Activated CD4-positive, alpha-beta memory T cell treated with anti-CD3 and anti-CD28 coated beads, Interleukin-2, amount 10 ng/mL, durations not matched to agents 7 days and 5 days (primary cell): Measurements from ENCODE around the gene C14orf119. TPM values are rescaled to one million over a fixed set of nuclear protein-coding genes. Genes with fewer than 3 reads are reported as not detected.

Experiments
- CTCF ChIA-PET: fragments of 350-600 bp; sonication (Branson Sonifier 250); formaldehyde crosslinking; loops from one replicate; lab custom pipeline; 2021; ENCODE audit warnings: antibody characterized with exemption, inconsistent platforms; lab: Charles Lee
- POLR2A ChIA-PET: fragments of 350-600 bp; sonication (Branson Sonifier 250); formaldehyde crosslinking; loops from one replicate; lab custom pipeline; 2021; ENCODE audit warnings: antibody characterized with exemption; lab: Charles Lee
- DNase-seq: peaks from one replicate; pipeline ENCODE4 v3.0.0-alpha.2; 2020
- H3K27ac Mint-ChIP-seq: one replicate; pipeline ENCODE4 v1.8.0; 2021; ENCODE audit warnings: mild to moderate bottlenecking, mixed read lengths
- H3K27me3 Mint-ChIP-seq: one replicate; pipeline ENCODE4 v1.8.0; 2021; ENCODE audit warnings: mixed read lengths
- H3K36me3 Mint-ChIP-seq: one replicate; pipeline ENCODE4 v1.8.0; 2021; ENCODE audit warnings: low read depth, mixed read lengths
- H3K4me1 Mint-ChIP-seq: one replicate; pipeline ENCODE4 v1.8.0; 2021; ENCODE audit warnings: mixed read lengths
- H3K4me3 Mint-ChIP-seq: one replicate; pipeline ENCODE4 v1.8.0; 2021; ENCODE audit warnings: mild to moderate bottlenecking, mixed read lengths
- H3K9me3 Mint-ChIP-seq: one replicate; pipeline ENCODE4 v1.8.0; 2021; ENCODE audit warnings: mixed read lengths
- total RNA-seq, 2 experiments: library from RNA; stranded (reverse); gene quantifications; one replicate each; pipeline ENCODE4 v1.2.3, GENCODE V29; 2021

C14orf119 gene
- 10 to 100 TPM; 49.2 to 55.5 TPM for total RNA-seq

- H3K4me3 Mint-ChIP-seq, result no peak within 1 kb of the TSS
- POLR2A ChIA-PET, result interaction anchor here (0.6 to 3.6 kb wide), 35 partner anchors 9 to 537 kb away, joined by 3 to 37 read pairs (median 5); partner anchors contain the start of genes AJUBA, CDH24, HAUS4 and HOMEZ
- peaks cover 41% of the 10 kb centered on the region for H3K36me3 Mint-ChIP-seq
- CTCF ChIA-PET, result interaction anchor here (0.7 to 3.1 kb wide), 27 partner anchors 9 to 1639 kb away, joined by 3 to 40 read pairs (median 4); partner anchors contain the start of genes CDH24, CHD8, HAUS4 and HOMEZ
- no peak within 1 kb of the TSS for H3K27ac Mint-ChIP-seq
- DNase-seq, result peak; percentile 100
- H3K4me1 Mint-ChIP-seq, result peaks cover 36% of the 10 kb centered on the region
- H3K9me3 Mint-ChIP-seq, result no peaks in the 10 kb centered on the region
- no peaks in the 10 kb centered on the region for H3K27me3 Mint-ChIP-seq
These were observed at the start of gene C14orf119 for GRCh38 chr14:23095196-23096108. TSS of gene C14orf119 (plus strand) at chr14:23095505. CDS start at chr14:23097659, 2,154 bp downstream.

DNA sequence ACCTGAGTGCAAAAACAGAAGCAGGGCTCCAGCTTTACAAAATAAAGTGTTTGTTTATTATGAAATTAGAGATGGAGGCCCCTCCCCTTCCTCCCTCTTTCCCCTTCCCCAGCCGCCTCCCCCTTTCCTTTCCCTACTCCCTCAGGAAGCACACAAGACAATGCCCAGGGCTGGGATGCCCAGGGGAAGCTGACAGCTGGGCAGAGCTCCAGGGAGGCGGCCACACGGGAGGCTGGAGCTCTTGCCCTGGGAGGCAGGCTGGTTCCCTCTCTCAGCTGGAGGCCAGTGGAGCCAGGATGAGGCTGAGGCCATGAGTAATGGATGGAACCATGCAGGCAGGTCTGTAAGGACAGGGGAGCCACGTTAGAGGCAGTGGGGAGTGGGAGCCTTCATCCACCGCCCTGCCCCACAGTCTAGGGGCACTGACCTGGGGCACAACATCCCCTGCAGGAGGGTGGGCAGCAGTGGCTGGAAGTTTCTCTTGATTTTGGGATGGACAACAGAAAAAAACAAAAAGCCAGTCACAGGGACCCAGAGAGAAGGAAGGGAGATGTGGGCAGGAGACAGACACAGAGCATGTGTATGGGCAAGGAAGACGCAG, 48.2 kb upstream of the C14orf119 start:
- ChIA-PET POLR2A (interaction anchor here (1.5 kb wide), 1 partner anchor 41 kb away, joined by 4 read pairs; no protein-coding TSS in a partner anchor), CTCF (interaction anchor here (1.1 kb wide), 1 partner anchor 12 kb away, joined by 3 read pairs; no protein-coding TSS in a partner anchor)
- no peaks in the 10 kb centered on the region for H3K36me3 Mint-ChIP-seq
- no peaks in the 10 kb centered on the region for H3K27me3 Mint-ChIP-seq
- H3K9me3 Mint-ChIP-seq, result no peaks in the 10 kb centered on the region
- H3K4me3 Mint-ChIP-seq, result no peak overlapping the region
- no peak for DNase-seq
- H3K27ac Mint-ChIP-seq, result no peak overlapping the region
- H3K4me1 Mint-ChIP-seq, result no peaks in the 10 kb centered on the region

DNA sequence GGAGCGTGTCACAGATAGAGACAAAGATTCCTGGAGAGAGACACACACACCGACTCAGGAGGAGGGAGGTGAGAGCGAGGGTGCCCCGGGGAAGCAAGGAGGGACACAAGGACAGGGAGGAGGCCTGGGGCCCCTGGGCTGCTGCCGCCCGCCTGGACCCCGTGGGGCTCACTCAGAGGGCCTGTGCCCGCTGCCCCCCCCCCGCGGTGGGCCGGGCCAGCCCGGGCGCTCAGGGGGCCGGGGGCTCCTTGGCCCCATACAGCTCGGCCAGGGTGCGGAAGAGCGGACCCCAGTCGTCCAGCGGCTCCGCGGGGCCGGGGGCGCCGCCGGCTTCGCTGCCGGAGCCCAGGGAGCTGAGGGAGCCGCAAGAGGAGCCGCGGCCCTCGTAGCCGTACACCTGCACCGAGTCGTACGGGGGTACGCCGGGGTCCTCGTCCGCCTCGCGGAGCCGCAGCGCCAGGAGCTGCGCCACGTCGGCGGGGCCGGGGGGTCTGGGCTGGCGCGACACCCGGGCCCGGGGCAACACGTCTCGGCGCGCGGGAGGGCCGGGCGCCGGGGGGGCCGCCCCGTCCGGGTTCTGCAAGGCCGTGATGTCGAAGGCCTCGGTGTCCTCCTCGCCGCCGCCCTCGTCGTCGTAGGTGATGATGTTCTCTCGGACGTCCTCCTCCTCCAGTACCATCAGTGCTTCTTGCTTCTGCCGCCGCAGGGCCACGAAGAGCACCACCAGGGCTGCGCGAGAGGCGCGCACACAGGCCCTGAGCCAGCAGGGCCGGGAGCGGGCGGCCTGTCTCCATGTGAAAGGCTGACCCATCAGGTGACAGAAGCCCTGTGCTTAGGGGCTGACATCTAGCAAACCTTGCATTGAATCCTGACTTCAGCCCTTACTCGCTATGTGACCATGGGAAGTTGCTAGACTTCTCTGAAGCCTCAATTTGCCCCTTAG, 47.3 kb upstream of the C14orf119 start:
- ChIA-PET CTCF (interaction anchor here (1.2 to 1.4 kb wide), 2 partner anchors 61 to 75 kb away, joined by 4 to 5 read pairs; no protein-coding TSS in a partner anchor), POLR2A (interaction anchor here (1.5 kb wide), 1 partner anchor 42 kb away, joined by 4 read pairs; no protein-coding TSS in a partner anchor)
- Mint-ChIP-seq H3K9me3 (no peaks in the 10 kb centered on the region), H3K4me3 (no peak overlapping the region), H3K27me3 (no peaks in the 10 kb centered on the region), H3K4me1 (no peaks in the 10 kb centered on the region), H3K27ac (no peak overlapping the region), H3K36me3 (no peaks in the 10 kb centered on the region)
- no peak for DNase-seq

- DNase-seq, result no peak
- ChIA-PET CTCF (interaction anchor here (1.2 to 1.4 kb wide), 4 partner anchors 53 to 76 kb away, joined by 3 to 5 read pairs (median 4); no protein-coding TSS in a partner anchor), POLR2A (interaction anchor here (1.5 kb wide), 1 partner anchor 43 kb away, joined by 4 read pairs; no protein-coding TSS in a partner anchor)
- no peak overlapping the region for H3K27ac Mint-ChIP-seq
- H3K27me3 Mint-ChIP-seq, result no peaks in the 10 kb centered on the region
- no peaks in the 10 kb centered on the region for H3K4me1 Mint-ChIP-seq
- no peaks in the 10 kb centered on the region for H3K36me3 Mint-ChIP-seq
- no peaks in the 10 kb centered on the region for H3K9me3 Mint-ChIP-seq
- H3K4me3 Mint-ChIP-seq, result no peak overlapping the region
These were observed 46.3 kb upstream of the C14orf119 start for GRCh38 chr14:23049011-23049410.

DNA sequence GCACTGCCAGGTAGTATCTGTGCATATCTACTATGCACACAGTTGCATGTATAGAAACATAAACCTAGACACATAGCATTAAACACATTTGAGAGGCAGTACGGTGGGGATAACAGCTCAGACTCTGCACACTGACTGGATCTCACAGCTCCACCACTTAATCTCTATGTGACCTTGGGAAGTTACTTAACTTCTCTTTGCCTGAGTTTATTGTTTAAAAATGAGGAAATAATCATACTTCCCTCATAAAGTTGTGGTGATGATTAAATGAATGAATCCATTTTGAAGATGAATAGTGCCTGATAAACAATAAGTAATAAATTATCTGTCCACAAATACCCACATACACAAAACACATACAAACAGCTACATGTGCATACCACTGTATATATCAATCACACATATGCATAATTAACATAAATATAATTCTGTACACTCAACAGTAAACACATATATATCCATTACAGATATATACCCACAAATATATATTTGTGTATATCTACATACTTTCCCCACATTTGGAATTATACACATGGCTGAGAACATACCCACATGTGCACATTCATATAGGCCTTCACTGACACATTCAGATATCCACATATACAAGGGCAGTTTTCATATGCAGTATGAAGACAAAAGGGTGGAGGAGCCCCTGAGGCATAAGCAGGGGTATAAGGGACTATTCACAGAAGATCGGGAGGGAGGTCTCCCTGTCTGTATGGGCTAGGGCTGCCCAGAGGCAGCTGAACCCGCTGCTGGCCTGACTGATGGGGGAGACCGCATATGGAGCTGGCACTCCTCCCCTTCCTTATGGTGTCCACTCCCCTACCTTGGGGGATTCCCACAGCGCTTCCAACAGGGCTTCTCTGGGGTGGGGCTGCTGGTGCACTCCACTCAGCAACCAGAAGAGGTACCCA, 43.9 kb upstream of the C14orf119 start:
- Mint-ChIP-seq H3K36me3 (no peaks in the 10 kb centered on the region), H3K27ac (no peak overlapping the region), H3K4me1 (peaks cover 5% of the 10 kb centered on the region), H3K4me3 (no peak overlapping the region), H3K27me3 (peaks cover 3% of the 10 kb centered on the region), H3K9me3 (no peaks in the 10 kb centered on the region)
- DNase-seq, result no peak
- POLR2A ChIA-PET, result interaction anchor here (1.0 to 1.1 kb wide), 2 partner anchors 45 to 65 kb away, joined by 3 read pairs; no protein-coding TSS in a partner anchor
- CTCF ChIA-PET, result interaction anchor here (1.5 to 2.8 kb wide), 5 partner anchors 17 to 65 kb away, joined by 4 to 15 read pairs (median 8); no protein-coding TSS in a partner anchor

DNA sequence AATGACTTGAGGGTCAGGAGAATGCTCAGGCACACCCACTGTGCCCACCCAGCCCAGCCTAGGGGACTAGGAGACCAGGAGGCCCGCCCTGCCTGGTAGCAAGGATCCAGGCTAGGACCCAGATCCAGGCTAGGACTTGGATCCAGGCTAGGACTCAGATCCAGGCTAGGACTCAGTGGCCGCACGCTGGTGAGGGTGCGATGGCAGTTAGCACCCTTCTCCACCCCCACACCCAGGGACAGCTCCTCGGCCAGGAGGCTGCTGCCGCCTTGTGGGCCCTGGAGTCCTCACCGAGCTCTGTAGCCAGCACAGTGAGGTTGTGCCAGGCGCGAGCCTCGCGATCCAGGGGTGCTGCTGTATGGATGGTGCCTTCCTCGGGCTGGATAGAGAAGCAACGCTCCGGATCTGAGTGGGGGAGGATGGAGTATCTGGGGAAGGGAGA, 43.1 kb upstream of the C14orf119 start:
- DNase-seq, result no peak
- POLR2A ChIA-PET, result interaction anchor here (1.0 to 1.1 kb wide), 2 partner anchors 46 to 66 kb away, joined by 3 read pairs; no protein-coding TSS in a partner anchor
- Mint-ChIP-seq H3K4me3 (no peak overlapping the region), H3K9me3 (no peaks in the 10 kb centered on the region), H3K27ac (no peak overlapping the region), H3K4me1 (peaks cover 11% of the 10 kb centered on the region), H3K36me3 (no peaks in the 10 kb centered on the region), H3K27me3 (peaks cover 8% of the 10 kb centered on the region)
- CTCF ChIA-PET, result interaction anchor here (1.5 to 2.8 kb wide), 5 partner anchors 17 to 65 kb away, joined by 4 to 15 read pairs (median 8); no protein-coding TSS in a partner anchor

DNA sequence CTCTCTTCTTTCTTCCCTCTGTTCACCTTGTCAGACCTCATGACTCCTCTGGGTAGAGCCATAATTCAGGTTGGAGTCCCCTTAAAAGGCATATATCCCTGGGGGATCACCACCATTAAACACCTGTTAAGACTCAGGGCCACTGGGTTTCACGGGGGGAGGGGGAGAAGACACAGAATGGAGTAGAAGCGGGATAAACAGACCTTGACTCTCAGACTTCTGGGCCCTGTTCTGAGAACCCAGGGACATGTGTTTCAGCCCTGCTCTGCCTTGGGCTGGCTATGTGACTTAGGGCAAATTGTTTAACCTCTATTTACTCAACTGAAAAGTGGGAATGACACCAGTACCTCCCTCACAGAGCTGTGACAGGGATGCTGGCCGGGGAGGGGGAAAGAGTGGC, 42.6 kb upstream of the C14orf119 start:
- Mint-ChIP-seq H3K36me3 (no peaks in the 10 kb centered on the region), H3K27me3 (peaks cover 8% of the 10 kb centered on the region), H3K27ac (no peak overlapping the region), H3K4me3 (no peak overlapping the region), H3K4me1 (peaks cover 11% of the 10 kb centered on the region), H3K9me3 (no peaks in the 10 kb centered on the region)
- ChIA-PET POLR2A (no interaction called here), CTCF (interaction anchor here (1.5 to 12.5 kb wide), 5 partner anchors 16 to 67 kb away, joined by 4 to 332 read pairs (median 10); partner anchors contain the start of gene AJUBA)
- no peak for DNase-seq

DNA sequence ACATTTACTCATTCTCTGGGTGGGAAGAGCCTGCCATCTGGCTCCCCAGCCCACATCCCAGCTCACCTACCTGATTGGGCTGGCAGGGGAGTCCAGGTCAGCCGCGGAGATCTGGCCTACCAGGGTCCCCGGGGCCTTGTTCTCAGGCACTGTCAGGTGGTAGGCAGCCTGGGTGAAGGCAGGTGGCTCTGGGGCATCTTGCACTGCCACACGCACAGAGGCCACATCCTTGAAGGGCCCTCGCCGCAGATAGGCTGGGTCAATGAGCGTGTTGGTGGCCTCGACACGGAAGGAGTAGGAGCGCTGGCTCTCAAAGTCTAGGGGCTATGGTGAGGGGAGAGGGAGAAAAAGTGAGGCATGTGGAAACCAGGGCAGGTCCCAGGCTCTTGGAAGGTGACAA, 41.9 kb upstream of the C14orf119 start:
- H3K9me3 Mint-ChIP-seq, result no peaks in the 10 kb centered on the region
- no peak overlapping the region for H3K27ac Mint-ChIP-seq
- ChIA-PET CTCF (interaction anchor here (0.9 to 12.5 kb wide), 5 partner anchors 37 to 80 kb away, joined by 3 to 332 read pairs (median 10); partner anchors contain the start of gene AJUBA), POLR2A (no interaction called here)
- peaks cover 17% of the 10 kb centered on the region for H3K4me1 Mint-ChIP-seq
- DNase-seq, result no peak
- no peak overlapping the region for H3K4me3 Mint-ChIP-seq
- H3K36me3 Mint-ChIP-seq, result peaks cover 4% of the 10 kb centered on the region
- H3K27me3 Mint-ChIP-seq, result peaks cover 8% of the 10 kb centered on the region

DNA sequence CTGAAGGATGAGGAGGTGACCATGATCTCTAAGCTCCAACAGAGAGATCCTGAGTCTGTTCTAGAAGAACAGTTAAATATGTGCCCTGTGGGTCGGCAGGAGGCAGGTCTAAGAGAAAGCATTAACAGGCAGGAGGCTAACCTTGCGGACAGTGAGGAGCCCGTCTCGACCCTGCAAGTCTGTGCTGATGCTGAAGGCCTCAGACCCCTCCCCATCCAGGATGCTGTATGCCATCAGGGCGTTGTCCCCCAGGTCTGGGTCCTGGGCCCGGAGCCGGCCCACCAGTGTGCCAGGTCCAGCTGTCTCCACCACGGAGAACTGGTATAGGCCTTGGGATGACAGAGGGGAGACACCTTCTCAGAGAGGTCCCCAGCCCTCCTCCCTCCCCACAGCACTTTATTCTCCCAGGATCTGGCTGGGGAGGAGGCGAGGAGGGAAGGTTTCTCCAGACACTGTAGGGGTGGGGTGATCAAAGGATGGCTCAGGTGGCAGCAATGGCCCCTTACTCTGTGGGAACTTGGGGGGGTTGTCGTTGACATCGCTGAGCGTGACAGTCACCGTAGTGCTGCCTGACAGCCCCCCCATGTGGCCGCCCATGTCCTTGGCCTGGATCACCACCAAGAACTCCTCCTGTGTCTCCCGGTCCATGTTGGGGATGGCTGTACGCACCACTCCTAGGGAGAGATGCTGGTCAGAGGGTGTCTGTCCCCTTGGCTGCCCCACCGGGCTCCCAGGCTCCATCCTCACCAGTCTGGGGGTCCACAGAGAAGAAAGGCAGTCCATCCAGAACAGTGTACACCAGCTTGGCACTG, 41.1 kb upstream of the C14orf119 start:
- no peaks in the 10 kb centered on the region for H3K9me3 Mint-ChIP-seq
- ChIA-PET CTCF (interaction anchor here (0.7 to 12.5 kb wide), 8 partner anchors 14 to 81 kb away, joined by 3 to 332 read pairs (median 7); partner anchors contain the start of gene AJUBA), POLR2A (interaction anchor here (1.2 kb wide), 1 partner anchor 67 kb away, joined by 3 read pairs; no protein-coding TSS in a partner anchor)
- no peak overlapping the region for H3K4me3 Mint-ChIP-seq
- peaks cover 9% of the 10 kb centered on the region for H3K36me3 Mint-ChIP-seq
- H3K27ac Mint-ChIP-seq, result no peak overlapping the region
- DNase-seq, result no peak
- peaks cover 8% of the 10 kb centered on the region for H3K27me3 Mint-ChIP-seq
- peaks cover 17% of the 10 kb centered on the region for H3K4me1 Mint-ChIP-seq

- H3K27ac Mint-ChIP-seq, result no peak overlapping the region
- ChIA-PET POLR2A (interaction anchor here (0.8 to 1.2 kb wide), 2 partner anchors 61 to 68 kb away, joined by 3 read pairs; no protein-coding TSS in a partner anchor), CTCF (interaction anchor here (0.6 to 12.5 kb wide), 10 partner anchors 13 to 115 kb away, joined by 3 to 332 read pairs (median 7); partner anchors contain the start of genes AJUBA and PSMB11)
- DNase-seq, result no peak
- peaks cover 8% of the 10 kb centered on the region for H3K27me3 Mint-ChIP-seq
- H3K4me1 Mint-ChIP-seq, result peaks cover 17% of the 10 kb centered on the region
- peaks cover 17% of the 10 kb centered on the region for H3K36me3 Mint-ChIP-seq
- no peaks in the 10 kb centered on the region for H3K9me3 Mint-ChIP-seq
- H3K4me3 Mint-ChIP-seq, result no peak overlapping the region
These were observed 40.2 kb upstream of the C14orf119 start for GRCh38 chr14:23055147-23055550.
